HepG2 (cell line): ENCODE results near the gene VMO1. TPM values are rescaled to one million over a fixed set of nuclear protein-coding genes. Genes with fewer than 3 reads are reported as not detected.

Experiments used
- ADNP ChIP-seq: sonication (generic); formaldehyde crosslinking; IDR thresholded peaks from 2 replicates; pipeline ENCODE4 v1.4.0; 2020; ENCODE audit warnings: missing genetic modification reagents
- HNRNPH1 ChIP-seq: fragments of 200-400 bp; formaldehyde crosslinking; optimal IDR thresholded peaks from 2 replicates; pipeline ENCODE3; 2017; ENCODE audit warnings: mild to moderate bottlenecking, low read depth, low read length
- KDM3A ChIP-seq: IDR thresholded peaks from 2 replicates; pipeline ENCODE4 v1.6.1; 2018; ENCODE audit warnings: low read depth, missing compliant biosample characterization
- PITX1 ChIP-seq: sonication (generic); formaldehyde crosslinking; IDR thresholded peaks from 2 replicates; pipeline ENCODE4 v1.5.1; 2020; ENCODE audit warnings: mild to moderate bottlenecking, missing genetic modification reagents
- SALL2 ChIP-seq: sonication (generic); formaldehyde crosslinking; IDR thresholded peaks from 2 replicates; pipeline ENCODE4 v1.8.1; 2023; ENCODE audit warnings: mild to moderate bottlenecking, missing genetic modification reagents, inconsistent platforms
- THYN1 ChIP-seq: sonication (generic); formaldehyde crosslinking; IDR thresholded peaks from 2 replicates; pipeline ENCODE4 v1.8.1; 2023; ENCODE audit warnings: low read depth, mild to moderate bottlenecking, moderate library complexity, missing genetic modification reagents, borderline replicate concordance
- ZBTB3 ChIP-seq: sonication (generic); formaldehyde crosslinking; IDR thresholded peaks from 2 replicates; pipeline ENCODE4 v1.4.0; 2020; ENCODE audit warnings: low read depth, mild to moderate bottlenecking, moderate library complexity, missing genetic modification reagents, borderline replicate concordance
- ZFP36 ChIP-seq: fragments of 150-350 bp; IDR thresholded peaks from 2 replicates; pipeline ENCODE4 v1.6.1; 2018; ENCODE audit warnings: borderline replicate concordance, low read length, low read depth; ENCODE audit not compliant: partially characterized antibody
- ZNF737 ChIP-seq: sonication (generic); formaldehyde crosslinking; IDR thresholded peaks from 2 replicates; pipeline ENCODE4 v1.5.0; 2020; ENCODE audit warnings: missing genetic modification reagents, mild to moderate bottlenecking, borderline replicate concordance
- polyA plus RNA-seq, 8 experiments: library from polyadenylated mRNA; depleted of rRNA in 3 of 8; stranded (reverse) in 7 of 8; unstranded in 1 of 8; fragments of >200 nt; fragmentation: Illumina TruSeq in 4 of 8; extraction: Trizol in 4 of 8; gene quantifications; 2 replicates each; pipeline versions ENCODE4 v1.2.1 to v1.2.3, GENCODE V29; 2011 to 2016; ENCODE audit warnings: low read depth in 4 of 8, missing spikeins in 1 of 8, mixed read lengths in 1 of 8; ENCODE audit not compliant: insufficient read depth in 1 of 8
- total RNA-seq, 5 experiments: library from RNA; depleted of rRNA; stranded (reverse); fragments of >200 nt; fragmentation: Illumina TruSeq; extraction: Trizol; gene quantifications; 2 replicates each; pipeline ENCODE4 v1.2.3, GENCODE V29; 2016; ENCODE audit warnings: low read depth in 1 of 5
- TF ChIP-seq, protein P1 (sequence below): sonication (generic); IDR thresholded peaks from 2 replicates; pipeline ENCODE4 v1.6.1; 2016; ENCODE audit warnings: low read depth, borderline replicate concordance
- TF ChIP-seq, protein P2 (sequence below): IDR thresholded peaks from 2 replicates; pipeline ENCODE4 v1.6.1; 2016; ENCODE audit warnings: low read depth, borderline replicate concordance
- TF ChIP-seq, protein P3 (sequence below): sonication (generic); formaldehyde crosslinking; IDR thresholded peaks from 2 replicates; pipeline ENCODE4 v1.4.0; 2020; ENCODE audit warnings: missing genetic modification reagents, borderline replicate concordance
- TF ChIP-seq, protein P4 (sequence below): sonication (generic); formaldehyde crosslinking; IDR thresholded peaks from 2 replicates; pipeline ENCODE4 v1.4.0; 2020; ENCODE audit warnings: mild to moderate bottlenecking, missing genetic modification reagents
- TF ChIP-seq, protein P5 (sequence below), 2 experiments: fragments of 450-650 bp in 1 of 2; sonication (generic) in 1 of 2; formaldehyde crosslinking in 1 of 2; IDR thresholded peaks; 2 replicates each; pipeline versions ENCODE4 v1.6.1 to v1.8.0; 2016 to 2022; ENCODE audit warnings: antibody characterized with exemption in 1 of 2, mild to moderate bottlenecking in 1 of 2, missing genetic modification reagents in 1 of 2

The VMO1 gene
- total and polyA plus RNA-seq, 2 of the 13 experiments (the other 11 are each of a cell fraction or from before 2014, with no cell fraction given), result not detected

DNA sequence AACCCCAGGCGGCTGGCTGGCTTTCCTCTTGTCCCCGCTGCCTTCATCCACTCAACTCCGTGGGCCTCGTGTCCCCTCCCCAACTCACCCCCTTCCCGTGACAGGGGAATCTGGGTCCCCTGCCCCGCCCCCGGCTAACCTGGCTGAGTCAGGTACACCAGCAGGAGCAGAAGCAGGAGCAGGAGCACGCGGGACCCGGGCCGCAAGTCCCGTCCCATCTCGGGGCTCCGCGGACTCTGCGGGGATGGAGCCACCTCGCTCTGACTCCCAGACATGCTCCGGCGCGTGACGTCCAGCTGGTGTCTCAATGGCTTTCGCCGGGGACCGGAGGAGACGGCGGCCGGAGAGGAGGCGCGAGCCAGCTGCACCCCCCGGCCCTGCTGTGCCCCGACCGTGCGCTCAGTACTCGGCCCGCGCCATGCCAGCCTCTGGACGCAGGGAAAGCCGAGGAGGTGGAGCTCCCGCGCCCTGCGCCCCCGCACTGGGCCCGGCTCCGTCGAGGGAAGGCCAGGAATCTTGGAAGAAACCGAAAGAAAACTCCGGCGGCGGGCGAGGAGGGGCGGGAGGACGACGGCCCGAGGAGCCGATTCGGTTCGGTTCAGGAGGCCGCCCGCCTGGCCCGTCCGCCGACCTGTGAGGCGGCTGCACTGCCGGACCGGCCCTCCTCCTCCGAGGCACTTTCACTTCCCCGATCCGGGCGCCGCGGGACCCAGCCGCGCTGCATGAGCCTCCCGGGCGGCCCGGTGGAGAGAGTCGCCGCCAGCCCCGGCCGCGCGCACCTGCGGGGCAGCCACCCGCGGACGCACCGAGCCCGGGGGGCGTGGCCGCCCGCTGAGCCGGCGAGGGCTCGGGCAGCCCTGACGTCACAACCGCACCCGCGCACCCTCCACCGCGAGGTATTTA lies 46.8 kb downstream of the VMO1 start, which contains the start of the genes CXCL16 and ZMYND15 (continued):
- TF ChIP-seq, protein P1, sequence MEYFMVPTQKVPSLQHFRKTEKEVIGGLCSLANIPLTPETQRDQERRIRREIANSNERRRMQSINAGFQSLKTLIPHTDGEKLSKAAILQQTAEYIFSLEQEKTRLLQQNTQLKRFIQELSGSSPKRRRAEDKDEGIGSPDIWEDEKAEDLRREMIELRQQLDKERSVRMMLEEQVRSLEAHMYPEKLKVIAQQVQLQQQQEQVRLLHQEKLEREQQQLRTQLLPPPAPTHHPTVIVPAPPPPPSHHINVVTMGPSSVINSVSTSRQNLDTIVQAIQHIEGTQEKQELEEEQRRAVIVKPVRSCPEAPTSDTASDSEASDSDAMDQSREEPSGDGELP, result peak; percentile 44; the same call in 1 of the 2 replicates
- TF ChIP-seq ZFP36, result no peak
- no peak for TF ChIP-seq ZNF737 (CRISPR knock-in tag)
- TF ChIP-seq HNRNPH1, result no peak
- TF ChIP-seq, protein P2, sequence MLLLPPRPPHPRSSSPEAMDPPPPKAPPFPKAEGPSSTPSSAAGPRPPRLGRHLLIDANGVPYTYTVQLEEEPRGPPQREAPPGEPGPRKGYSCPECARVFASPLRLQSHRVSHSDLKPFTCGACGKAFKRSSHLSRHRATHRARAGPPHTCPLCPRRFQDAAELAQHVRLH, result 0 out of 2 replicates have a peak, but pooled peaks have one; percentile 65
- TF ChIP-seq ZBTB3 (CRISPR knock-in tag), result no peak
- TF ChIP-seq, protein P3, sequence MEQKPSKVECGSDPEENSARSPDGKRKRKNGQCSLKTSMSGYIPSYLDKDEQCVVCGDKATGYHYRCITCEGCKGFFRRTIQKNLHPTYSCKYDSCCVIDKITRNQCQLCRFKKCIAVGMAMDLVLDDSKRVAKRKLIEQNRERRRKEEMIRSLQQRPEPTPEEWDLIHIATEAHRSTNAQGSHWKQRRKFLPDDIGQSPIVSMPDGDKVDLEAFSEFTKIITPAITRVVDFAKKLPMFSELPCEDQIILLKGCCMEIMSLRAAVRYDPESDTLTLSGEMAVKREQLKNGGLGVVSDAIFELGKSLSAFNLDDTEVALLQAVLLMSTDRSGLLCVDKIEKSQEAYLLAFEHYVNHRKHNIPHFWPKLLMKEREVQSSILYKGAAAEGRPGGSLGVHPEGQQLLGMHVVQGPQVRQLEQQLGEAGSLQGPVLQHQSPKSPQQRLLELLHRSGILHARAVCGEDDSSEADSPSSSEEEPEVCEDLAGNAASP, result 0 out of 2 replicates have a peak, but pooled peaks have one; percentile 11
- TF ChIP-seq, protein P4, sequence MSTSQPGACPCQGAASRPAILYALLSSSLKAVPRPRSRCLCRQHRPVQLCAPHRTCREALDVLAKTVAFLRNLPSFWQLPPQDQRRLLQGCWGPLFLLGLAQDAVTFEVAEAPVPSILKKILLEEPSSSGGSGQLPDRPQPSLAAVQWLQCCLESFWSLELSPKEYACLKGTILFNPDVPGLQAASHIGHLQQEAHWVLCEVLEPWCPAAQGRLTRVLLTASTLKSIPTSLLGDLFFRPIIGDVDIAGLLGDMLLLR (CRISPR knock-in tag), result peak; percentile 60
- TF ChIP-seq SALL2, result peak; percentile 49; the same call in 1 of the 2 replicates
- TF ChIP-seq KDM3A, result 0 out of 2 replicates have a peak, but pooled peaks have one; percentile 28
- TF ChIP-seq ADNP (CRISPR knock-in tag), result no peak
- TF ChIP-seq THYN1, result no peak
- TF ChIP-seq PITX1 (CRISPR knock-in tag), result no peak
- TF ChIP-seq, protein P5, sequence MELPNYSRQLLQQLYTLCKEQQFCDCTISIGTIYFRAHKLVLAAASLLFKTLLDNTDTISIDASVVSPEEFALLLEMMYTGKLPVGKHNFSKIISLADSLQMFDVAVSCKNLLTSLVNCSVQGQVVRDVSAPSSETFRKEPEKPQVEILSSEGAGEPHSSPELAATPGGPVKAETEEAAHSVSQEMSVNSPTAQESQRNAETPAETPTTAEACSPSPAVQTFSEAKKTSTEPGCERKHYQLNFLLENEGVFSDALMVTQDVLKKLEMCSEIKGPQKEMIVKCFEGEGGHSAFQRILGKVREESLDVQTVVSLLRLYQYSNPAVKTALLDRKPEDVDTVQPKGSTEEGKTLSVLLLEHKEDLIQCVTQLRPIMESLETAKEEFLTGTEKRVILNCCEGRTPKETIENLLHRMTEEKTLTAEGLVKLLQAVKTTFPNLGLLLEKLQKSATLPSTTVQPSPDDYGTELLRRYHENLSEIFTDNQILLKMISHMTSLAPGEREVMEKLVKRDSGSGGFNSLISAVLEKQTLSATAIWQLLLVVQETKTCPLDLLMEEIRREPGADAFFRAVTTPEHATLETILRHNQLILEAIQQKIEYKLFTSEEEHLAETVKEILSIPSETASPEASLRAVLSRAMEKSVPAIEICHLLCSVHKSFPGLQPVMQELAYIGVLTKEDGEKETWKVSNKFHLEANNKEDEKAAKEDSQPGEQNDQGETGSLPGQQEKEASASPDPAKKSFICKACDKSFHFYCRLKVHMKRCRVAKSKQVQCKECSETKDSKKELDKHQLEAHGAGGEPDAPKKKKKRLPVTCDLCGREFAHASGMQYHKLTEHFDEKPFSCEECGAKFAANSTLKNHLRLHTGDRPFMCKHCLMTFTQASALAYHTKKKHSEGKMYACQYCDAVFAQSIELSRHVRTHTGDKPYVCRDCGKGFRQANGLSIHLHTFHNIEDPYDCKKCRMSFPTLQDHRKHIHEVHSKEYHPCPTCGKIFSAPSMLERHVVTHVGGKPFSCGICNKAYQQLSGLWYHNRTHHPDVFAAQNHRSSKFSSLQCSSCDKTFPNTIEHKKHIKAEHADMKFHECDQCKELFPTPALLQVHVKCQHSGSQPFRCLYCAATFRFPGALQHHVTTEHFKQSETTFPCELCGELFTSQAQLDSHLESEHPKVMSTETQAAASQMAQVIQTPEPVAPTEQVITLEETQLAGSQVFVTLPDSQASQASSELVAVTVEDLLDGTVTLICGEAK (IDR thresholded peaks at IDR 0.05), result no peak
- TF ChIP-seq, protein P5 (CRISPR knock-in tag; IDR thresholded peaks at IDR 0.05), result 0 out of 2 replicates have a peak, but pooled peaks have one; percentile 34
